GM12878 (cell line): ENCODE data around the gene CALM3. TPM values are rescaled to one million over a fixed set of nuclear protein-coding genes. Genes with fewer than 3 reads are reported as not detected.

ENCODE experiments used
- ATAC-seq: fragments of 200-7000 bp; cut with Tn5 transposase; 3 replicates; pipeline ENCODE4 v1.9.1; 2020; ENCODE audit warnings: mild to moderate bottlenecking, moderate library complexity
- BruUV-seq: library from RNA; stranded (reverse); fragments of 400-500 nt; replicated peaks from 2 replicates; lab custom pipeline; 2021; lab: Mats Ljungman, UMichigan
- CTCF ChIA-PET: fragments of 300-600 bp; sonication (Branson Sonifier 250); formaldehyde crosslinking; extraction: SDS; loops from one replicate; lab custom pipeline; 2021; ENCODE audit warnings: inconsistent platforms; lab: Yijun Ruan, JAX
- POLR2A ChIA-PET: fragments of 350-600 bp; formaldehyde crosslinking; extraction: SDS; loops from one replicate; lab custom pipeline; 2021; ENCODE audit warnings: inconsistent platforms; lab: Charles Lee
- RAD21 ChIA-PET: fragments of 300-600 bp; sonication (Branson Sonifier 250); formaldehyde crosslinking; loops from one replicate; lab custom pipeline; 2023; ENCODE audit warnings: antibody characterized with exemption; ENCODE audit not compliant: unreplicated experiment; lab: Charles Lee
- SMC1A ChIA-PET: fragments of 300-600 bp; sonication (Branson Sonifier 250); formaldehyde crosslinking; loops from one replicate; lab custom pipeline; 2023; ENCODE audit not compliant: unreplicated experiment, uncharacterized antibody; lab: Charles Lee
- DNase-seq: peaks from one replicate; pipeline ENCODE4 v3.0.0-alpha.2; 2011; ENCODE audit warnings: low read depth, low spot score
- FAIRE-seq: peaks from 3 replicates; lab custom pipeline; 2011; peaks lifted over from hg19 to GRCh38; lab: Jason Lieb, UNC
- H2AFZ ChIP-seq: 2 replicates; pipeline ENCODE4 v1.6.0; 2011; ENCODE audit warnings: low read depth, low read length, control low read depth; ENCODE audit not compliant: control insufficient read depth
- H3K27ac ChIP-seq: 2 replicates; pipeline ENCODE4 v1.5.1; 2011; ENCODE audit warnings: control low read depth; ENCODE audit not compliant: control insufficient read depth, insufficient read depth
- H3K27me3 ChIP-seq, 2 experiments: replicated peaks in 1 of 2; 2 replicates each; pipeline versions ENCODE4 v1.6.0 to v1.6.1; 2011; ENCODE audit warnings: low read length in 1 of 2; ENCODE audit not compliant: control insufficient read depth in 2 of 2, insufficient read depth in 2 of 2
- H3K36me3 ChIP-seq, 2 experiments: 2 replicates each; pipeline ENCODE4 v1.5.1; 2011; ENCODE audit warnings: low read length in 1 of 2; ENCODE audit not compliant: control insufficient read depth in 2 of 2, insufficient read depth in 2 of 2
- H3K4me1 ChIP-seq: 2 replicates; pipeline ENCODE4 v1.6.1; 2011; ENCODE audit warnings: mild to moderate bottlenecking, low read length, moderate library complexity, mixed read lengths; ENCODE audit not compliant: control insufficient read depth, insufficient read depth
- H3K4me2 ChIP-seq: 2 replicates; pipeline ENCODE4 v1.6.0; 2011; ENCODE audit warnings: control low read depth; ENCODE audit not compliant: control insufficient read depth, insufficient read depth
- H3K4me3 ChIP-seq: fragments of 200-600 bp; sonication (generic); 2 replicates; pipeline ENCODE4 v1.5.1; 2016
- H3K79me2 ChIP-seq: 2 replicates; pipeline ENCODE4 v1.6.0; 2011; ENCODE audit warnings: low read length; ENCODE audit not compliant: control insufficient read depth, insufficient read depth
- H3K9ac ChIP-seq: 2 replicates; pipeline ENCODE4 v1.8.0; 2011; ENCODE audit warnings: low read length, control low read depth, mixed read lengths; ENCODE audit not compliant: control insufficient read depth, insufficient read depth
- H3K9me3 ChIP-seq: replicated peaks from 3 replicates; pipeline ENCODE4 v1.5.1; 2011; ENCODE audit warnings: mild to moderate bottlenecking, low read length; ENCODE audit not compliant: control insufficient read depth, insufficient read depth
- H4K20me1 ChIP-seq: 2 replicates; pipeline ENCODE4 v1.6.0; 2011; ENCODE audit not compliant: control insufficient read depth, insufficient read depth
- CHD2 ChIP-seq: IDR thresholded peaks from 2 replicates; pipeline ENCODE4 v1.6.1; 2011; ENCODE audit warnings: low read depth, low read length, improper control_type of control experiment, borderline replicate concordance
- CREB1 ChIP-seq: IDR thresholded peaks from 2 replicates; pipeline ENCODE4 v1.6.1; 2012; ENCODE audit warnings: low read depth, mild to moderate bottlenecking, inconsistent platforms
- DPF2 ChIP-seq: fragments of 450-650 bp; IDR thresholded peaks from 2 replicates; pipeline ENCODE4 v1.6.1; 2017; ENCODE audit warnings: mild to moderate bottlenecking
- ESRRA ChIP-seq: IDR thresholded peaks from 2 replicates; pipeline ENCODE4 v1.6.1; 2012; ENCODE audit warnings: mild to moderate bottlenecking, low read length, improper control_type of control experiment
- JUNB ChIP-seq: IDR thresholded peaks from 2 replicates; pipeline ENCODE4 v1.6.1; 2016; ENCODE audit warnings: antibody characterized with exemption, mild to moderate bottlenecking
- MYB ChIP-seq: fragments of 150-350 bp; IDR thresholded peaks from 2 replicates; pipeline ENCODE4 v1.6.1; 2014; ENCODE audit warnings: mild to moderate bottlenecking, low read depth, low read length, borderline replicate concordance
- NR2F1 ChIP-seq: fragments of 450-650 bp; conservative IDR thresholded peaks from 2 replicates; pipeline ENCODE4 v1.6.1; 2017; ENCODE audit warnings: mild to moderate bottlenecking
- SMC3 ChIP-seq: IDR thresholded peaks from 2 replicates; pipeline ENCODE4 v1.6.1; 2011; ENCODE audit warnings: low read length, improper control_type of control experiment, borderline replicate concordance
- TCF3 ChIP-seq: IDR thresholded peaks from 2 replicates; pipeline ENCODE4 v1.6.1; 2012; ENCODE audit warnings: low read depth, mild to moderate bottlenecking, low read length, borderline replicate concordance; ENCODE audit not compliant: insufficient read depth
- ZNF274 ChIP-seq: IDR thresholded peaks from one replicate; pipeline ENCODE4 v1.8.0; 2011; ENCODE audit not compliant: insufficient read length, insufficient read depth
- ZNF622 ChIP-seq: fragments of 450-650 bp; IDR thresholded peaks from 2 replicates; pipeline ENCODE4 v1.6.1; 2017; ENCODE audit warnings: mild to moderate bottlenecking, inconsistent platforms
- WGBS: methylation state at CpG from one replicate; pipeline ENCODE4 v1.1.6; 2016; ENCODE audit warnings: low lambda C conversion rate; ENCODE audit not compliant: insufficient replicate concordance, insufficient coverage; ENCODE audit errors: missing lambda C conversion rate; 5-methylcytosine and 5-hydroxymethylcytosine counted together
- in situ Hi-C: fragments of 300-500 bp; cut with MboI; formaldehyde crosslinking; loops from 9 replicates; pipeline ENCODE4 v1.14.3; 2018; ENCODE audit warnings: mixed read lengths
- intact Hi-C: fragments of 100-400 bp; cut with micrococcal nuclease; formaldehyde crosslinking; loops from one replicate; pipeline ENCODE4 v1.14.2; 2022; ENCODE audit not compliant: unreplicated experiment
- polyA plus RNA-seq, 11 experiments: library from polyadenylated mRNA; depleted of rRNA in 4 of 11; unstranded in 6 of 11; stranded (reverse) in 5 of 11; fragments of >200 nt; fragmentation: Nextera tagmentation in 4 of 11; fragmentation: Illumina TruSeq in 1 of 11; extraction: Ambion mirVana in 4 of 11; extraction: Trizol in 1 of 11; gene quantifications; 1 replicate in 1 of 11; 2 replicates in 10 of 11; pipeline versions ENCODE4 v1.2.1 to v1.2.3, GENCODE V29; 2011 to 2016; ENCODE audit warnings: inconsistent platforms in 2 of 11, missing spikeins in 2 of 11, low read depth in 1 of 11
- total RNA-seq, 4 experiments: library from RNA; depleted of rRNA in 3 of 4; stranded (reverse); fragments of >200 nt in 3 of 4; fragmentation: Illumina TruSeq in 1 of 4; extraction: Trizol in 1 of 4; gene quantifications; 2 replicates each; pipeline versions ENCODE4 v1.2.1 to v1.2.3, GENCODE V29; 2013 to 2021
- TF ChIP-seq, protein P1 (sequence below): fragments of 450-650 bp; IDR thresholded peaks from 2 replicates; pipeline ENCODE4 v1.6.1; 2017; ENCODE audit warnings: mild to moderate bottlenecking, moderate library complexity
- TF ChIP-seq, protein P2 (sequence below): fragments of 450-650 bp; IDR thresholded peaks from 2 replicates; pipeline ENCODE4 v1.6.1; 2017; ENCODE audit warnings: antibody characterized with exemption, mild to moderate bottlenecking, moderate library complexity
- TF ChIP-seq, protein P3 (sequence below): fragments of 450-650 bp; IDR thresholded peaks from 2 replicates; pipeline ENCODE4 v1.6.1; 2016; ENCODE audit warnings: mild to moderate bottlenecking
- TF ChIP-seq, protein P4 (sequence below): fragments of 450-650 bp; IDR thresholded peaks from 2 replicates; pipeline ENCODE4 v1.6.1; 2017; ENCODE audit warnings: borderline replicate concordance

The CALM3 gene
- total and polyA plus RNA-seq, 10 of the 15 experiments (the other 5 are each of a cell fraction or from before 2014, with no cell fraction given): 164 to 849 (median 347) TPM

DNA sequence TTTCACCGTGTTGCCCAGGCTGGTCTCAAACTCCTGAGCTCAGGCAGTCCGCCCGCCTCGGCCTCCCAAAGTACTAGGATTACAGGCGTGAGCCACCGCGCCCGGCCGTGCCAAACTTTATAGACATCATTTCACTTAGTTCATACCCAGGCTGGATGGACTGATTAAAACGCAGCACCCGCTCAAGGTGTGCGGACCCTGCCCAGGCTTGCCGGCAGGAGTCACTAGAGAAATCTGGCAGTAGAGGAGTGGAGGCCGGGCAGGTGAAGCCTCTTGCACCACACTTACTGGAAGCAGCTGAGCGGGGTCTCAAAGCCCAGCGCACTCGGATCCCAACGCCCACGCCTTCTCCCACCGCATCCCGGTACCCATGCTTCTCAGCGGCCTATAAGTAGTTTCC lies 12.4 kb downstream of the CALM3 start:
- no peak overlapping the region for H3K4me3 ChIP-seq
- peaks cover 4% of the 10 kb centered on the region; the same call in 1 of the 2 replicates for H4K20me1 ChIP-seq
- H3K9me3 ChIP-seq: no peaks in the 10 kb centered on the region
- no peaks in the 10 kb centered on the region for H3K79me2 ChIP-seq
- CTCF ChIA-PET: interaction anchor here (0.8 to 13.7 kb wide), 14 partner anchors 8 to 140 kb away, joined by 3 to 434 read pairs (median 5); partner anchors contain the start of genes CALM3, DACT3 and PTGIR
- POLR2A ChIA-PET: interaction anchor here (1.5 to 5.5 kb wide), 3 partner anchors 12 to 48 kb away, joined by 5 to 45 read pairs (median 9); partner anchors contain the start of genes CALM3 and DACT3
- no TSS peak for BruUV-seq
- WGBS: 89% methylated on average over 22 of the region's 22 CpGs
- in situ Hi-C loops (loop anchor here (5.0 kb wide), 1 partner anchor 49 kb away; the partner anchor contains the start of gene DACT3), intact Hi-C loops (loop anchor here (5.0 kb wide), 1 partner anchor 104 kb away; the partner anchor contains the start of gene PRKD2)
- SMC1A ChIA-PET: interaction anchor here (0.9 to 17.6 kb wide), 8 partner anchors 9 to 49 kb away, joined by 3 to 286 read pairs (median 6); partner anchors contain the start of genes CALM3, DACT3, GNG8 and PTGIR
- H3K9ac ChIP-seq: no peak overlapping the region
- no peak overlapping the region for H2AFZ ChIP-seq
- FAIRE-seq (no peak), DNase-seq (no peak), ATAC-seq (no peak)
- peaks cover 10 to 18% of the 10 kb centered on the region in 2 experiments; a peak in 3 of 4 replicates for H3K36me3 ChIP-seq
- no peak overlapping the region for H3K4me2 ChIP-seq
- H3K27ac ChIP-seq: no peak overlapping the region
- H3K27me3 ChIP-seq: no peaks in the 10 kb centered on the region
- peaks cover 42% of the 10 kb centered on the region for H3K4me1 ChIP-seq
- RAD21 ChIA-PET: interaction anchor here (1.2 to 11.8 kb wide), 4 partner anchors 12 to 208 kb away, joined by 3 to 245 read pairs (median 26); partner anchors contain the start of genes CALM3 and DACT3
- TF ChIP-seq NR2F1 (no peak), SMC3 (no peak), DPF2 (no peak), CREB1 (no peak), ZNF622 (no peak), TCF3 (no peak), ZNF274 (no peak), JUNB (no peak), ESRRA (no peak), MYB (no peak), CHD2 (no peak)
- TF ChIP-seq, protein P1, sequence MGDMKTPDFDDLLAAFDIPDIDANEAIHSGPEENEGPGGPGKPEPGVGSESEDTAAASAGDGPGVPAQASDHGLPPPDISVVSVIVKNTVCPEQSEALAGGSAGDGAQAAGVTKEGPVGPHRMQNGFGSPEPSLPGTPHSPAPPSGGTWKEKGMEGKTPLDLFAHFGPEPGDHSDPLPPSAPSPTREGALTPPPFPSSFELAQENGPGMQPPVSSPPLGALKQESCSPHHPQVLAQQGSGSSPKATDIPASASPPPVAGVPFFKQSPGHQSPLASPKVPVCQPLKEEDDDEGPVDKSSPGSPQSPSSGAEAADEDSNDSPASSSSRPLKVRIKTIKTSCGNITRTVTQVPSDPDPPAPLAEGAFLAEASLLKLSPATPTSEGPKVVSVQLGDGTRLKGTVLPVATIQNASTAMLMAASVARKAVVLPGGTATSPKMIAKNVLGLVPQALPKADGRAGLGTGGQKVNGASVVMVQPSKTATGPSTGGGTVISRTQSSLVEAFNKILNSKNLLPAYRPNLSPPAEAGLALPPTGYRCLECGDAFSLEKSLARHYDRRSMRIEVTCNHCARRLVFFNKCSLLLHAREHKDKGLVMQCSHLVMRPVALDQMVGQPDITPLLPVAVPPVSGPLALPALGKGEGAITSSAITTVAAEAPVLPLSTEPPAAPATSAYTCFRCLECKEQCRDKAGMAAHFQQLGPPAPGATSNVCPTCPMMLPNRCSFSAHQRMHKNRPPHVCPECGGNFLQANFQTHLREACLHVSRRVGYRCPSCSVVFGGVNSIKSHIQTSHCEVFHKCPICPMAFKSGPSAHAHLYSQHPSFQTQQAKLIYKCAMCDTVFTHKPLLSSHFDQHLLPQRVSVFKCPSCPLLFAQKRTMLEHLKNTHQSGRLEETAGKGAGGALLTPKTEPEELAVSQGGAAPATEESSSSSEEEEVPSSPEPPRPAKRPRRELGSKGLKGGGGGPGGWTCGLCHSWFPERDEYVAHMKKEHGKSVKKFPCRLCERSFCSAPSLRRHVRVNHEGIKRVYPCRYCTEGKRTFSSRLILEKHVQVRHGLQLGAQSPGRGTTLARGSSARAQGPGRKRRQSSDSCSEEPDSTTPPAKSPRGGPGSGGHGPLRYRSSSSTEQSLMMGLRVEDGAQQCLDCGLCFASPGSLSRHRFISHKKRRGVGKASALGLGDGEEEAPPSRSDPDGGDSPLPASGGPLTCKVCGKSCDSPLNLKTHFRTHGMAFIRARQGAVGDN: no peak
- TF ChIP-seq, protein P2, sequence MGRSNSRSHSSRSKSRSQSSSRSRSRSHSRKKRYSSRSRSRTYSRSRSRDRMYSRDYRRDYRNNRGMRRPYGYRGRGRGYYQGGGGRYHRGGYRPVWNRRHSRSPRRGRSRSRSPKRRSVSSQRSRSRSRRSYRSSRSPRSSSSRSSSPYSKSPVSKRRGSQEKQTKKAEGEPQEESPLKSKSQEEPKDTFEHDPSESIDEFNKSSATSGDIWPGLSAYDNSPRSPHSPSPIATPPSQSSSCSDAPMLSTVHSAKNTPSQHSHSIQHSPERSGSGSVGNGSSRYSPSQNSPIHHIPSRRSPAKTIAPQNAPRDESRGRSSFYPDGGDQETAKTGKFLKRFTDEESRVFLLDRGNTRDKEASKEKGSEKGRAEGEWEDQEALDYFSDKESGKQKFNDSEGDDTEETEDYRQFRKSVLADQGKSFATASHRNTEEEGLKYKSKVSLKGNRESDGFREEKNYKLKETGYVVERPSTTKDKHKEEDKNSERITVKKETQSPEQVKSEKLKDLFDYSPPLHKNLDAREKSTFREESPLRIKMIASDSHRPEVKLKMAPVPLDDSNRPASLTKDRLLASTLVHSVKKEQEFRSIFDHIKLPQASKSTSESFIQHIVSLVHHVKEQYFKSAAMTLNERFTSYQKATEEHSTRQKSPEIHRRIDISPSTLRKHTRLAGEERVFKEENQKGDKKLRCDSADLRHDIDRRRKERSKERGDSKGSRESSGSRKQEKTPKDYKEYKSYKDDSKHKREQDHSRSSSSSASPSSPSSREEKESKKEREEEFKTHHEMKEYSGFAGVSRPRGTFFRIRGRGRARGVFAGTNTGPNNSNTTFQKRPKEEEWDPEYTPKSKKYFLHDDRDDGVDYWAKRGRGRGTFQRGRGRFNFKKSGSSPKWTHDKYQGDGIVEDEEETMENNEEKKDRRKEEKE: no peak
- TF ChIP-seq, protein P3, sequence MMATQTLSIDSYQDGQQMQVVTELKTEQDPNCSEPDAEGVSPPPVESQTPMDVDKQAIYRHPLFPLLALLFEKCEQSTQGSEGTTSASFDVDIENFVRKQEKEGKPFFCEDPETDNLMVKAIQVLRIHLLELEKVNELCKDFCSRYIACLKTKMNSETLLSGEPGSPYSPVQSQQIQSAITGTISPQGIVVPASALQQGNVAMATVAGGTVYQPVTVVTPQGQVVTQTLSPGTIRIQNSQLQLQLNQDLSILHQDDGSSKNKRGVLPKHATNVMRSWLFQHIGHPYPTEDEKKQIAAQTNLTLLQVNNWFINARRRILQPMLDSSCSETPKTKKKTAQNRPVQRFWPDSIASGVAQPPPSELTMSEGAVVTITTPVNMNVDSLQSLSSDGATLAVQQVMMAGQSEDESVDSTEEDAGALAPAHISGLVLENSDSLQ: no peak
- TF ChIP-seq, protein P4, sequence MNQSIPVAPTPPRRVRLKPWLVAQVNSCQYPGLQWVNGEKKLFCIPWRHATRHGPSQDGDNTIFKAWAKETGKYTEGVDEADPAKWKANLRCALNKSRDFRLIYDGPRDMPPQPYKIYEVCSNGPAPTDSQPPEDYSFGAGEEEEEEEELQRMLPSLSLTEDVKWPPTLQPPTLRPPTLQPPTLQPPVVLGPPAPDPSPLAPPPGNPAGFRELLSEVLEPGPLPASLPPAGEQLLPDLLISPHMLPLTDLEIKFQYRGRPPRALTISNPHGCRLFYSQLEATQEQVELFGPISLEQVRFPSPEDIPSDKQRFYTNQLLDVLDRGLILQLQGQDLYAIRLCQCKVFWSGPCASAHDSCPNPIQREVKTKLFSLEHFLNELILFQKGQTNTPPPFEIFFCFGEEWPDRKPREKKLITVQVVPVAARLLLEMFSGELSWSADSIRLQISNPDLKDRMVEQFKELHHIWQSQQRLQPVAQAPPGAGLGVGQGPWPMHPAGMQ: no peak
